Measurements from ENCODE around the gene NECAP2.

Gene NECAP2

GRCh38 chr1:16434007-16434406 lies 6.5 kb upstream of the NECAP2 start:
- Histone ChIP-seq H3K36me3 (ENCODE audit: low read length) (no peaks in the 10 kb centered on the region), H3K9ac (ENCODE audit: low read length) (no peak overlapping the region), H3K27me3 (ENCODE audit: low read length) (no peaks in the 10 kb centered on the region), H4K20me1 (ENCODE audit: low read depth, low read length) (no peaks in the 10 kb centered on the region), H3K27ac (ENCODE audit: low read depth, low read length) (no peak overlapping the region), H3K79me2 (ENCODE audit: insufficient read depth, low read length) (no peaks in the 10 kb centered on the region), H3K9me3 (ENCODE audit: insufficient read depth, low read length) (no peaks in the 10 kb centered on the region), H2AFZ (ENCODE audit: low read depth, low read length, severe bottlenecking) (no peak overlapping the region), H3F3A (ENCODE audit: insufficient read depth) (no peaks in the 10 kb centered on the region), H3K9me2 (replicated peaks; ENCODE audit: insufficient read depth, low read length) (no peaks in the 10 kb centered on the region), H3K4me2 (ENCODE audit: low read depth, low read length, poor library complexity, severe bottlenecking) (no peak overlapping the region), H3K4me3 (ENCODE audit: insufficient read depth, low read length, poor library complexity, severe bottlenecking) (no peak overlapping the region)
- TF ChIP-seq EZH2phosphoT487 (conservative IDR thresholded peaks at IDR 0.05; ENCODE audit: low read length) (no peak), CTCF (IDR thresholded peaks at IDR 0.05; ENCODE audit: insufficient read depth, low read length, poor library complexity, severe bottlenecking) (no peak)

GRCh38 chr1:16434501-16434900 lies 6.0 kb upstream of the NECAP2 start:
- Histone ChIP-seq H3K9me3 (ENCODE audit: insufficient read depth, low read length) (no peaks in the 10 kb centered on the region), H3K9me2 (replicated peaks; ENCODE audit: insufficient read depth, low read length) (no peaks in the 10 kb centered on the region), H3K4me2 (ENCODE audit: low read depth, low read length, poor library complexity, severe bottlenecking) (no peak overlapping the region), H2AFZ (ENCODE audit: low read depth, low read length, severe bottlenecking) (no peak overlapping the region), H3K27me3 (ENCODE audit: low read length) (no peaks in the 10 kb centered on the region), H3K27ac (ENCODE audit: low read depth, low read length) (no peak overlapping the region), H3K4me3 (ENCODE audit: insufficient read depth, low read length, poor library complexity, severe bottlenecking) (no peak overlapping the region), H3K36me3 (ENCODE audit: low read length) (no peaks in the 10 kb centered on the region), H3K9ac (ENCODE audit: low read length) (no peak overlapping the region), H4K20me1 (ENCODE audit: low read depth, low read length) (no peaks in the 10 kb centered on the region), H3F3A (ENCODE audit: insufficient read depth) (no peaks in the 10 kb centered on the region), H3K79me2 (ENCODE audit: insufficient read depth, low read length) (no peaks in the 10 kb centered on the region)
- no peak for TF ChIP-seq EZH2phosphoT487 (conservative IDR thresholded peaks at IDR 0.05; ENCODE audit: low read length)
- no peak for TF ChIP-seq CTCF (IDR thresholded peaks at IDR 0.05; ENCODE audit: insufficient read depth, low read length, poor library complexity, severe bottlenecking)

- no peaks in the 10 kb centered on the region for H4K20me1 ChIP-seq (ENCODE audit: low read depth, low read length)
- TF ChIP-seq EZH2phosphoT487 (conservative IDR thresholded peaks at IDR 0.05; ENCODE audit: low read length): no peak
- no peak for TF ChIP-seq CTCF (IDR thresholded peaks at IDR 0.05; ENCODE audit: insufficient read depth, low read length, poor library complexity, severe bottlenecking)
- peaks cover 12% of the 10 kb centered on the region for H3K79me2 ChIP-seq (ENCODE audit: insufficient read depth, low read length)
- no peak within 1 kb of the TSS for H3K4me2 ChIP-seq (ENCODE audit: low read depth, low read length, poor library complexity, severe bottlenecking)
- H3K4me3 ChIP-seq (ENCODE audit: insufficient read depth, low read length, poor library complexity, severe bottlenecking): no peak within 1 kb of the TSS
- no peaks in the 10 kb centered on the region for H3K9me3 ChIP-seq (ENCODE audit: insufficient read depth, low read length)
- no peak within 1 kb of the TSS for H2AFZ ChIP-seq (ENCODE audit: low read depth, low read length, severe bottlenecking)
- H3K36me3 ChIP-seq (ENCODE audit: low read length): no peaks in the 10 kb centered on the region
- H3K9ac ChIP-seq (ENCODE audit: low read length): no peak within 1 kb of the TSS
- no peaks in the 10 kb centered on the region for H3F3A ChIP-seq (ENCODE audit: insufficient read depth)
- H3K27ac ChIP-seq (ENCODE audit: low read depth, low read length): no peak within 1 kb of the TSS
- H3K9me2 ChIP-seq (replicated peaks; ENCODE audit: insufficient read depth, low read length): no peaks in the 10 kb centered on the region
- no peaks in the 10 kb centered on the region for H3K27me3 ChIP-seq (ENCODE audit: low read length)
Measured at GRCh38 chr1:16436946-16437474, 3.5 kb upstream of the NECAP2 start, which contains the start of gene SPATA21. SPATA21 (minus strand) TSS chr1:16437424; CDS start chr1:16431371, 6,053 bp downstream.

All from SU-DHL-6 (cell line).